HT1080 (cell line): ENCODE results near the gene MBD3L5. TPM values are rescaled to one million over a fixed set of nuclear protein-coding genes. Genes with fewer than 3 reads are reported as not detected.
A peak's percentile ranks its signal among the peaks of the same experiment; 100 is the strongest.
"Not testable (repeated sequence)": the region's sequence is repeated elsewhere in the genome, so short reads cannot be mapped to it uniquely, and the experiment has no call there.

Experiments
- DNase-seq: peaks from one replicate; pipeline ENCODE4 v3.0.0-alpha.2; 2015; ENCODE audit warnings: low read depth
- polyA plus RNA-seq, 2 experiments: library from polyadenylated mRNA; depleted of rRNA; stranded (reverse); fragments of >200 nt; gene quantifications; 2 replicates each; pipeline ENCODE4 v1.2.3, GENCODE V29; 2015
- total RNA-seq: library from RNA; depleted of rRNA; stranded (reverse); fragments of >200 nt; shearing (Covaris generic); gene quantifications from 2 replicates; pipeline ENCODE4 v1.2.3, GENCODE V29; 2014; rRNA removed

The MBD3L5 gene
- total RNA-seq: not detected in 2 replicates
- not detected in 2 replicates for polyA plus RNA-seq (2015; cell fraction: cytosol; rRNA removed)
- not detected in 2 replicates for polyA plus RNA-seq (2015; cell fraction: nucleus; rRNA removed)

DNA sequence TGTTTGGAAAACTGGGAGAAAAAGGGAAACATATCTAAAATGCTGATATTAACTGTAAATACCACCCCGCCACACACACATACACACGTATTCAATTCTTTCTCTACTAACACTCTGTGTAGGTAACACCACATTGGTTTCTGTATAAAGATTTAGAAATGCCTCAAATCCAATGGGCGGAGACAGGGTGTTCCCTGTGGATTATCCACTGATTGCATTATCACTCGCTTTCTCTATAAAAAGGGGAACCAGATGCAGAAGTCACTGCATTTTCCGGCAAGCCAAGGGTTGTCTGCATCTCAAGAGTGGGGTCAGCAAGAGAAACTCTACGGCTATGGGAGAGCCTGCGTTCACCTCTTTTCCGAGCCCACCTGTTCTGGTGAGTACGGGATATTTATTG lies at the start of gene MBD3L5:
Gene MBD3L5, plus strand, starts transcription at position 301 of the 400 bp plus-strand sequence. Its CDS starts 34 bp downstream, at position 335.
- not testable (repeated sequence) for DNase-seq

DNA sequence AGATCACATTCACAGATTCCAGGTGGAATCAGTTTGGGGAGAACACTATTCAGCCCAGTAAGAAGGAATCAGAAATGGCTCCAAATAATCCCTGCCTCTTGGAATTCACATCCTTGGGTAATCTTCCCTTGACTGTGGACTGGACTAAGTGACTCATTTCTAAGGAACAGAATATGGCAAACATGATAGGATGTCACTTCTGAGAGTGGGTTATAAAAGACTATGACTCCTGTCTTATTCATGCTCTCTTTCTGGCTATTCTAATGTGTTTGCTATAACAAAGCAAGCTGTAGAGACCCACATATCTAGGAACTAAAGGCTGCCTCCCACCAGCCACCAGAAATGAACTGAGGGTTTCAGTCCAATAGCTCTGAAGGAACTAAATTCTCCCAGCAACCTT lies 46.9 kb upstream of the MBD3L5 start:
- DNase-seq: no peak

DNA sequence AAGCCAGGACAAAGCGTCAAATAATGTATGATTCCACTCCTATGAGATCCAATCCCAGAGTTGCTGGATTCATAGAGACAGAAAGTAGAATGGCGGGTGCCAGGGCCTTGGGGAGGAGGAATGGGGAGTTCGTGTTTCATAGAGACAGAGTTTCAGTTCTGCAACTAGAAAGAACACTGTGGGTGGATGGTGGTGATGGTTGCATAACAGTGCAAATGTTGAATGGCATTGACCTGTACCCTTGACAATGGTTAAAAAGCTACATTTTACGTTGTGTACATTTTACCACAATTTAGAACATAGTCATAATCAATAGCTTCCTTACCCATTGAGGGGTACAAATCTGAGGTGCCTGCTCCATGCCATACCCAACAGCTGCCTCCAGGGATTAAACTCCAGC lies 42.5 kb upstream of the MBD3L5 start:
- DNase-seq: no peak

DNA sequence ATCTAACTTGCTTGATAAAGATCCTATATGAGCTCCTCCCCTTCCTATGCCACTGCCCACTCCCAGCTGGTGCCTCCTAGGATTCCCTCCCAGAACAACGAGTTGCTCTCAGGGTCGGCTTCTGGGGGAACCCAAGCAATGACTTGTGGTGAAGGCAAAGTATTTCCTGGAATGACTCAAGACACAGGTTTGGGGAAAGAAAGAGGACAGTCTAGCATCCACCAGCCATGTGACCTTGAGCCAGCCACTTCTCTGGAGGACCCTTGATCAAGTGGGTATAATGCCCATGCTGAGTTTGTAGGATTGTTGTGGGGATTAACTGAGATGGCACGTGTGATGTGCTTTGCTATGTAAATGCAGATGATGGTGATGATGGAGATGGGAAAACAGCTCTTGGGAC lies 42.1 kb upstream of the MBD3L5 start:
- no peak for DNase-seq

DNA sequence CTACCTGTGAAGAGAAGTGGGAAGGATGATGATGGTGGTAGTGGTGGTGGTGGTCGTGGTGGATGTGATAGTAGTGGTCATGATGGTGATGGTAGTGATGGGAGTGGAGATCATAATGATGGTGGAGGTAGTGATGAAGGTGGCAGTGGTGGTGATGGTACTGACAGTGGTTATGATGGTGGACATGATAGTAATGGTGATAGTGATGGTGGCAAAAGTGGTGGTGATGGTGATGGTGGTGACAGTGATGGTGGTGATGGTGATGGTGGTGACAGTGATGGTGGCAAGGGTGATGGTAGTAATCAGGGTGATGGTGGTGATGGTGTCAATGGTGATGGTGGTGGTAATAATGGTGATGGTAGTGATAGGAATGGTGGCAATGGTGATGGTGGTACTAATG lies 35.3 kb upstream of the MBD3L5 start:
- DNase-seq: no peak

DNA sequence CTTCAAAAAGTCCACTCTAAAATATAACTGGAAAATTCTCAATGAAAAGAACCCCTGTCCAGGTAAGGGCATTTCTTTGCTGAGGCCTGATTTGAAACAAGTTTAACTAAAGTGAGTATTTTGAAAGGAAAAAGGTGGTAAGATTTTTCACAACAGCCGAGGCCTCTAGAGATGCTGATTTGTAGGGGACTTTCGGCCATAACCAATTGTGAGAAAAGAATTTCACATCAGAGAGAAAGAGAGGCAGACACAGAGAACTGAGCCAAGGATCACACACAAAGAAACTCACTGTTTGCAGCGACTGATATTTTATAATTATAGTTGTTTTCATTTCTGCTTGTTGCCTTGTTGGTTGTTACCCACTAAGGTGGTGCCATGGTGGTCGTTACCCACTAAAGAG lies 33.6 kb upstream of the MBD3L5 start:
- no peak for DNase-seq

DNA sequence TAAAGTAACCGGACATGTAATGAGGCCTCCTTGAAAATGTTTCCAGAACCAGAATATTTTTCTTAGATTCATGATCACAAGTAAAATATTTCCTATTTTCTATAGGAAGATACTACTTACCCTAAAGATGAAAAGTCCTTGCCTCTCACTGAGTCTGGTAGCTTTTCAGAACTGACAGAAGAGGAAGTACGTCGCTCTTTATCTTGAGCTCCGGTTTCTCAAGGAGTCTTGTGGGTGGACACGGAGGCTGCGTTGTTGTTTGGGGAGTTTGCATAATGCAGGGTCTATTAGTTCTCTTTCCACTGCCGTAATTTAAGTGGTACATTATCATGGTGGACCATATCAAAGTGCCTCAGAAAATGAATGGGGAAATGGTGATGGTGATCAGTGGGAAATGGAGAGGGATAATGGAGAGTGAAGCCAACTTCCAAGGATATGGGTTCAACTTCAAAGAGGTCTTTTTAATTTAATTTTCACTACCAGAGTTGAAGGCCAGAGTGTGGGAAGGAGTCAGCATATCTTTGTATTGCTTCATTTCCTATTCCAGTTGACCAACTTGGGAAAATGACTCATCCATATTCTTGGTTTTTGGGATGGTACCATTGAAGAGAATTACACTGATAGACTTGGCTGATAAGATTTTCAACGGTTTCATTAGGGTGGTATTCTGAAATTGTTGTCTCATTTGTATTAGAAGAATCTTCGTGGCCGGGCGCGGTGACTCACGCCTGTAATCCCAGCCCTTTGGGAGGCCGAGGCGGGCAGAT lies 32.5 kb upstream of the MBD3L5 start:
- DNase-seq: peak; percentile 56

DNA sequence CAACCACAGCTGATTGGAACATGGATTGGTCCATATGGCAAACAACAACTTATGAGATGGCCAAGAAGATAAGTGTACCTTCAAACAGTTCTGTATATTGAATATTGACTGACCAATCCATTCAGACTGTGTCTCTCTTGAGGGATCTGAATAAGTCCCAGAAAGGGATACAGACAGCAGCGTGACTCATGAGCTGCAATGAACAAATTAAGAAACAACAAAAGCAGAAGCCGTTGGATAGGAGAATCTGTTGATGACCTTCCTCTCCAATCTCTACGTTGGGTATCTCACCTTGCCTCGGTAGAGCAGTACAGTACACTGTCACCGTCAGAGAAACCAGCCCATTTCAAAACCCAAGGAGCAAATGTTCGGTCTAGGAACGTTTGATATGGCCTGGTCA lies 30.4 kb upstream of the MBD3L5 start:
- DNase-seq: no peak

DNA sequence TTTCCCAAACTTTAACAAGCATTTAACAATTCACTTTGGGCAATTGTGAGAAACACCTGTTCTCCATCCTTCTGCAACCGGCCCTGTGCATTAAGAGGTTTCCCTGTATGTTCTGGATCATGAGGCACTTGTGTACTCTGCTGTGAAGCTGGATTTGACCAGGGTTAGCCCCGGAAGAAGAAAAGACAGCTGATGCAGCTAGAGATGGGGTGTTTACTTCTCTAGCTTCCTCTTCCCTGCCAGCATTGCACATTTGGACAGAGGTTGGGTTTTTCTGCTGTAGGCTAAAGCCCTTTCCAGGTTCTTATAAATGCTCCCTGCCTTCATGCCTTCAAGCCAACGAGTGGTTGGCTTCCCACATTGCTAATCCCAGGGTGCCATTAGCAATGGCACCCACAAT lies 30.0 kb upstream of the MBD3L5 start:
- DNase-seq: no peak

DNA sequence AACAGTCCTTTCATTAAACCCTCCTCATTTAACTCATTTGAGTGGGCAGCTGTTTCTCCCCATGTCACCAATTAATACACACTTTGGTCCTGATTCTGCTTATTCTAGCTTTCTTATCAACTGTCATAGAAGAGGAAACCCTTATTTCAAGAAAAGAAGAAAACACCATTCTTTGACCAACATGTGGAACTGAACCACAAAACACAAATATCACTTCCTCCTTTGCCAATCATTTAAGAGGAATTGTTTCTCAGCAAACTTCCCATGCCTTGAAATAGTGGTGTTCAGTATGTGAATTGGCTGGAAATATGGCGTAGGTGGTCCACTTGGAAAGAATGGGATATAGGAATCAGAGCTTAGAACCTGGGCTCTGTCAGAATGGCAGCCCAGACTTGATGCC lies 29.6 kb upstream of the MBD3L5 start:
- DNase-seq: no peak

DNA sequence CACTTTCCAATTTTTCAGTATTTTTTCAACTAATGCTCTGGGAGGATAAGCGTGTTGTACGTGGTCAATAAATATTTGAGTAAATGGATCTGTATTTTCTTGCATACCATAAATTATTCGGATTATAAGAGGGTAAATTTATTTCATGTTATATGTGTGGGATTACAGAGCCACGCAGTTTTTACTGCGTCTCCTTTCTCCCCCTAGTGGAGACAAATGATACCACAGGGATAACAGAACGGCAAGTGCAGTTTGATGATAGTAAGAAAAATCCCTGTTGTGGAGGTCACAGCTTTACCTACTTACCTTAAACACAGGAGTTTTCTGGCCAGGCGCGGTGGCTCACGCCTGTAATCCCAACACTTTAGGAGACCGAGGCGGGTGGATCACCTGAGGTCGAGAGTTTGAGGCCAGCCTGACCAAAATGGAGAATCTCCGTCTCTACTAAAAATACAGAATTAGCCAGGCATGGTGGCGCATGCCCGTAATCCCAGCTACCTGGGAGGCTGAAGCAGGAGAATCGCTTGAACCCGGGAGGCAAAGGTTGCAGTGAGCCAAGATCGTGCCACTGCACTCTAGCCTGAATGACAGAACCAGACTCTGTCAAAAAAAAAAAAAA lies 26.0 kb upstream of the MBD3L5 start:
- DNase-seq: no peak

DNA sequence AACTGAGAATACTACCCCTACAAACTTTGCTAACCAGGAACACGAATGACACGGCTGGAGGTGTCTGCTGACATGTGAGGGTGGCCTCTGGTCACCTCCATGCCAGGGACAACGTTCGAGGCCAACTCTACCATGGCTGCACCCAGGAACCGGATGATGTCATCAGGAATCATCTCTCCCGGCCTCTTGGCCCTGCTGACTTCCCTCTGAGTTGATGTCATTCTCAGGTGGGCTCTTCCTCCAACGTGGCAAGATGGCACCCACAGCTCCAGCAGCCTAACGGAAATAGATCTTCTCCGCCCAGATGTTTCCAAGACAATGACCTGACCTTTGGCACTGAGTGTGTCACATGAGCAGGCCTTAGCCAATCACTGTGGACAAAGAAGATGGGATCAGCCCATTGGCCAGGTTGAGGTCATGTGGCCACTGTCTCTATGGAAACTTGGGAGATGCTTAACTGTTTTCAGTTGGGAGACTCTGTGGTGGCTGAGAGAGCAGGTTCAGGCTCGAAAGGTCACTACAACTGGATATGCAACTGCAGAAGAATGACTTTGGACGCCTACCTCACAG lies 24.2 kb upstream of the MBD3L5 start:
- no peak for DNase-seq

DNA sequence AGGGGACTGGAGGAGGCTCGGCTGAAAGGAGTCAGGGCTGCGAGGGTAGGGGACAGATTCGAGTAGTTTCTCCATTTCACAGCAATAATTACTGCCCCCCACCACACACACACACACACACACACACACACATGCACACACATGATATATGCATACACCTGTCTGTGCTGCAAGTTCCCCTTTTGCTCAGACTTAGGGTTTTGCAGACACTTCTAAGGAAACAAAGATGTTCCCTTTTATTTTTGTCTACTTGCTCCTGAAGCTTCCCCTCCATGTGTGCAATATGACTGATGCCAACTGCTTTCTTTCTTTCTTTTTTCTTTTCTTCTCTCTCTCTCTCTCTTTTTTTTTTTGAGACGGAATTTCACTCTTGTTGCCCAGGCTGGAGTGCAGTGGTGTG lies 22.5 kb upstream of the MBD3L5 start:
- DNase-seq: no peak

DNA sequence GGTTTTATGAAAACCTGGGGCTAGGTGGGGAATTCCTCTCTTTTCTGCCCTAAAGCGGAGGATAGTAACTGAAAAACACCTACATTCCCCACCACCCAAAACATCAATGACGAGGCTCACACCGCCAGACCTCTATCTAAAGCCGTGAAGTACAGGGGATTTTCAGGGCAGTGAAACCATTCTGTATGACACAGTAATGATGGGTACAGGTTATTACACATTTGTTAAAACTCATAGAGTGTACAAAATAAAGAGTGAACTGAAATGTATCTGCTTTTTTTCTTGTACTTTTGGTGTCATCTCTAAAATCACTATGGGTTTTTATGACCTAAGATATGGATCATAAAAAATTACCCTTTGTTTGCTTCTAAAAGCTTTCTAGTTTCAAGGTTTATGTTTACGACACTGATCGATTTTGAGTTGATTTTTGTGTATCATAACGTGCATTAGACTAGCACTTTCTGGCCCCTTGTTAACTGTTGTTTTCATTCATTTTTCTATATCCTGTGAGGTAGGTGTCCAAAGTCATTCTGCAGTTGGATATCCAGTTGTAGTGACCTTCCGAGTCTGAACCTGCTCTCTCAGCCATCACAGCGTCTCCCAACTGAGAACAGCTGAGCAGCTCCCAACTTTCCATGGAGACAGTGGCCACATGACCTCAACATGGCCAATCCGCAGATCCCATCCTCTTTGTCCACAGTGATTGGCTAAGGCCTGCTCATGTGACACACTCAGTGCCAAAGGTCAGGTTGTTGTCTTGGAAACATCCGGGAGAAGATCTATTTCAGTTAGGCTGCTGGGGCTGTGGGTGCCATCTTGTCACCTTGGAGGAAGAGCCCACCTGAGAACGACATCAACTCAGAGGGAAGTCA lies 19.4 kb upstream of the MBD3L5 start:
- no peak for DNase-seq

DNA sequence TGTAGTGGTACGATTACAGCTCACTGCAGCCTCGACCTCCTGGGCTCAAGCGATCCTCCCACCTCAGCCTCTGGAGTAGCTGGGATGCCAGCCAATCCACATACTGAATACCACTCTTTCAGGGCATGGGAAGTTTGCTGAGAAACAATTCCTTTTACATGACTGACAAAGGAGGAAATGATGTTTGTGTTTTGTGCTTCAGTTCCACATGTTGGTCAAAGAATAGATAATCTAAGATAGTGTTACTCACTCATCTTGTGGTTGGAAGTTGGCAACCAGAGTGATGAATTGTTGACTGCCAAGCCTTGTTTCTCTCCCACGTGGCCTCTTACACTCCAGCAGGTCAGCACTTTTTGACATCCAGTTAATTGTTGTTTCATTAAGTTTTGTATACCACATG lies 16.7 kb upstream of the MBD3L5 start:
- DNase-seq: peak; percentile 75

DNA sequence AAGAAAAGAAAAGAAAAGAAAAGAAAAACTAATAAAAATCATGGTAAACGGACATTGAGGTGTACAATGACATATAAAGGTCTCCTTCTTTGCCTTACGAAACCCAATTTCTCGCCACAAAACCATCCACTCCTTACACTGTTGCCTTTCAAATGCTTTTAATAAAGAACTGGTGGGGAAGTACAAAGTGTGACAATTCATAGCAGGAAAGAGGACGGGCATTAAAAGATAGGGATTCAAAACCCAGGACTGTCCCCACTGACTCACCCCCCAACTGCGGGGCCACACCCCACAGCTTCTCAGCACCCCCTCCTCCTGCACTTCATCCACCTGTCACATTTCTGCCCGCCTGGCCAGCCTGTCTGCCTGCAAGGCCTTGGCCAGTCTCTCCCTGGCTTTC lies 11.6 kb upstream of the MBD3L5 start:
- no peak for DNase-seq

DNA sequence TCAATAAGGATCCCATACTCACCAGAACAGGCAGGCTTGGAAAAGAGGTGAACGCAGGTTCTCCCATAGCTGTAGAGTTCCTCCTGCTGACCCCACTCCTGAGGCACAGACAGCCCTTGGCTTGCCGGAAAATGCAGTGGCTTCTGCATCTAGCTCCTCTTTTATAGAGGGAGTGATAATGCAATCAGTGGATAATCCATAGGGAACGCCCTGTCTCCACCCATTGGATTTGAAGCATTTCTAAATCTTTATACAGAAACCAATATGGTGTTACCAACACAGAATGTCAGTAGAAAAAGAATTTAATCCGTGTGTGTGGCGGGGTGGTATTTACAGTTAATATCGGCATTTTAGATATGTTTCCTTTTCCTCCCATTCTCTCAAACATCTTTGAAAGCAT lies 9.0 kb upstream of the MBD3L5 start, which contains the start of gene MBD3L2B:
Gene MBD3L2B, minus strand, starts transcription at position 101 of the 400 bp plus-strand sequence. Its CDS starts 34 bp downstream, at position 67.
- DNase-seq: not testable (repeated sequence)

DNA sequence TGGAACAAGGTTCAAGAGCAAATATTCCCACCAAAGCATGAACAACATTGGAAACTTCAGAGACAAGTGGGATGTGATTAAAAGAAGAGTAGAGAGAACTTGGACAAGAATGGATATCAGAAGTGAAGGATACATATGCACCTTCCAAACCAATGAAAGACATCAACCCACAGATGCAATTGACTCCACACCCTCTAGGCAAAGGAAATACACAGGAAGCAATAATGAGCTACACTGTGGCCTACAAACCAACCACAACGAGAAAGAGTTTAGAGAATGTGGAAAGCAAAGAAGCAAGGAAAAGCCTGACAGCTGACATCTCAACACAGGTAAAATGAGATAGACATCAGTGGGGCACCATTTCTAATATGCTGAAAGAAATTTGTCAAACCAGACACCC lies 1.6 kb upstream of the MBD3L5 start:
- not testable (repeated sequence) for DNase-seq

DNA sequence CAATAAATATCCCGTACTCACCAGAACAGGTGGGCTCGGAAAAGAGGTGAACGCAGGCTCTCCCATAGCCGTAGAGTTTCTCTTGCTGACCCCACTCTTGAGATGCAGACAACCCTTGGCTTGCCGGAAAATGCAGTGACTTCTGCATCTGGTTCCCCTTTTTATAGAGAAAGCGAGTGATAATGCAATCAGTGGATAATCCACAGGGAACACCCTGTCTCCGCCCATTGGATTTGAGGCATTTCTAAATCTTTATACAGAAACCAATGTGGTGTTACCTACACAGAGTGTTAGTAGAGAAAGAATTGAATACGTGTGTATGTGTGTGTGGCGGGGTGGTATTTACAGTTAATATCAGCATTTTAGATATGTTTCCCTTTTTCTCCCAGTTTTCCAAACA lies 9.7 kb downstream of the MBD3L5 start, which contains the start of gene MBD3L4:
Gene MBD3L4, minus strand, starts transcription at position 101 of the 400 bp plus-strand sequence. Its CDS starts 35 bp downstream, at position 66.
- not testable (repeated sequence) for DNase-seq

DNA sequence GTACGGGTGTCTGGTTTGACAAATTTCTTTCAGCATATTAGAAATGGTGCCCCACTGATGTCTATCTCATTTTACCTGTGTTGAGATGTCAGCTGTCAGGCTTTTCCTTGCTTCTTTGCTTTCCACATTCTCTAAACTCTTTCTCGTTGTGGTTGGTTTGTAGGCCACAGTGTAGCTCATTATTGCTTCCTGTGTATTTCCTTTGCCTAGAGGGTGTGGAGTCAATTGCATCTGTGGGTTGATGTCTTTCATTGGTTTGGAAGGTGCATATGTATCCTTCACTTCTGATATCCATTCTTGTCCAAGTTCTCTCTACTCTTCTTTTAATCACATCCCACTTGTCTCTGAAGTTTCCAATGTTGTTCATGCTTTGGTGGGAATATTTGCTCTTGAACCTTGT lies 11.2 kb downstream of the MBD3L5 start:
- DNase-seq: not testable (repeated sequence)

DNA sequence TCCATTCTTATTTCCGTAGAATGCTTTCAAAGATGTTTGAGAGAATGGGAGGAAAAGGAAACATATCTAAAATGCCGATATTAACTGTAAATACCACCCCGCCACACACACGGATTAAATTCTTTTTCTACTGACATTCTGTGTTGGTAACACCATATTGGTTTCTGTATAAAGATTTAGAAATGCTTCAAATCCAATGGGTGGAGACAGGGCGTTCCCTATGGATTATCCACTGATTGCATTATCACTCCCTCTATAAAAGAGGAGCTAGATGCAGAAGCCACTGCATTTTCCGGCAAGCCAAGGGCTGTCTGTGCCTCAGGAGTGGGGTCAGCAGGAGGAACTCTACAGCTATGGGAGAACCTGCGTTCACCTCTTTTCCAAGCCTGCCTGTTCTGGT lies 18.6 kb downstream of the MBD3L5 start, which contains the start of gene MBD3L2:
Gene MBD3L2, plus strand, starts transcription at position 301 of the 400 bp plus-strand sequence. Its CDS starts 53 bp downstream, at position 354.
- DNase-seq: not testable (repeated sequence)
